OCI-LY1 (cell line): Measurements from ENCODE around the gene NDUFV1.

ENCODE experiments used
- EZH2 ChIP-seq: fragments of 200-600 bp; sonication (generic), shearing (Covaris generic); IDR thresholded peaks from 2 replicates; pipeline ENCODE4 v1.8.0; 2017; ENCODE audit warnings: borderline replicate concordance, mixed run types, mild to moderate bottlenecking, antibody characterized with exemption, low read length, moderate library complexity, mixed read lengths
- TF ChIP-seq, protein P1 (sequence below): fragments of 200-600 bp; sonication (generic), shearing (Covaris generic); IDR thresholded peaks from 2 replicates; pipeline ENCODE4 v1.5.1; 2017; ENCODE audit warnings: mild to moderate bottlenecking, antibody characterized with exemption, low read length, moderate library complexity, mixed read lengths

GRCh38 chr11:67584205-67584880 lies 22.4 kb upstream of the NDUFV1 start:
- TF ChIP-seq, protein P1, sequence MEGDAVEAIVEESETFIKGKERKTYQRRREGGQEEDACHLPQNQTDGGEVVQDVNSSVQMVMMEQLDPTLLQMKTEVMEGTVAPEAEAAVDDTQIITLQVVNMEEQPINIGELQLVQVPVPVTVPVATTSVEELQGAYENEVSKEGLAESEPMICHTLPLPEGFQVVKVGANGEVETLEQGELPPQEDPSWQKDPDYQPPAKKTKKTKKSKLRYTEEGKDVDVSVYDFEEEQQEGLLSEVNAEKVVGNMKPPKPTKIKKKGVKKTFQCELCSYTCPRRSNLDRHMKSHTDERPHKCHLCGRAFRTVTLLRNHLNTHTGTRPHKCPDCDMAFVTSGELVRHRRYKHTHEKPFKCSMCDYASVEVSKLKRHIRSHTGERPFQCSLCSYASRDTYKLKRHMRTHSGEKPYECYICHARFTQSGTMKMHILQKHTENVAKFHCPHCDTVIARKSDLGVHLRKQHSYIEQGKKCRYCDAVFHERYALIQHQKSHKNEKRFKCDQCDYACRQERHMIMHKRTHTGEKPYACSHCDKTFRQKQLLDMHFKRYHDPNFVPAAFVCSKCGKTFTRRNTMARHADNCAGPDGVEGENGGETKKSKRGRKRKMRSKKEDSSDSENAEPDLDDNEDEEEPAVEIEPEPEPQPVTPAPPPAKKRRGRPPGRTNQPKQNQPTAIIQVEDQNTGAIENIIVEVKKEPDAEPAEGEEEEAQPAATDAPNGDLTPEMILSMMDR, result no peak
- no peak for TF ChIP-seq EZH2
